NCI-H226 (cell line): ENCODE data around the gene RPP25L.

ENCODE experiments used
- DNase-seq: peaks from one replicate; pipeline ENCODE4 v3.0.0-alpha.2; 2015

Gene RPP25L

DNA sequence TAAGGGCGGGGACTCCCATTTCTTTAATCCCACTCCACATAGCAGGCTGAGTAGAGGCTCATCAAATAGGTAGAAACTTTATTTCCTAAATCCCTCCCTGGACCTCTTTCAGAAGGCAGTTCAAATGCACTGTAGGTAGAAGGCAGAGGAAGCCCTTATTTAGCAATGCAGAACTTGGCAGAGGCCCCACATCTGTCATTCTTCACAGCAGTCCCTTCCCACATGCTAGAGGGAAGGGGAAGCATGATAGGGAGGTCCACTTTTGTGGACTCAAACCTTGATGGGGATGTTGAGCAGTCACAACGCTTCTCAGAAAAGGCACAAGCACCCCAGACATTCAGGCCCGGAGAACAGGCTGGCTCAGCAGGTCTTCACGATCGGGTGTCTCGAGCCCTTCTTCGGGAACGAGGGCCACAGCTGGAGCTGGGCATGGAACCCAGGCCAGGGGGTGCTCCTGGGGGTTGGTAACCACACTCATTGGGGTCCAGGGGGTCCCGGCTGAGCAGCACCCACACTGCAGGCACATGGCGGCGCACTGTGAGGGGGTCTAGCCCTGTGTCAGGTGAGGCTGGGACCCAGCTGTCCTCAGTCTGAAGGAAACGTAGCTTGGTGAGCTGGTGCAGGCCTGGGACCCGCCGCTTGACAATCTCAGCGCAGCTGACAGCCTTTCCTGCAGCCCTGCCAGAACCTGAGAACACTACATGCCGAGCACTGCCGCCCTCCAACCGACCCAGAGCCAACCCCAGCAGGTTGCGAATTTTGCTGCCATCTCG lies 1.3 kb downstream of the RPP25L start:
- no peak for DNase-seq

DNA sequence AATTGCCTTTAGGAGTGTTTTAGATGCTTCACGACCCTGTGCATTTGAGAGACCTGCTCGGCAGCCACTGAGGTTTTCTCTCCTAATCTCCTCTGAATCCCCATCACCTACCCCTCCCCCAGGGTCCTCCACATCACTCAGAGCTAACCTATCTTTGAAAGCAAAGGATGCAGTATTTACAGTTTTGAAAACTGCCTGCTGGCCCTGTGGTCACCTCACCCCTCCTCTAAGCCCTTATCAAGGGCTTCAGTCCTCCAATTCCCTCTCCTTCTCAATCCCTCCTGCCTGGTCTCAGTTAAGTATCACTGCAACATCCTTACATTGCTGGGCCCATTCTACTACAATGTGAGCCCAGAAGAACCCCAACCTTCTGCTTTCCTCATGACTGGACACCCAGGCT lies 4.6 kb downstream of the RPP25L start:
- DNase-seq: no peak

DNA sequence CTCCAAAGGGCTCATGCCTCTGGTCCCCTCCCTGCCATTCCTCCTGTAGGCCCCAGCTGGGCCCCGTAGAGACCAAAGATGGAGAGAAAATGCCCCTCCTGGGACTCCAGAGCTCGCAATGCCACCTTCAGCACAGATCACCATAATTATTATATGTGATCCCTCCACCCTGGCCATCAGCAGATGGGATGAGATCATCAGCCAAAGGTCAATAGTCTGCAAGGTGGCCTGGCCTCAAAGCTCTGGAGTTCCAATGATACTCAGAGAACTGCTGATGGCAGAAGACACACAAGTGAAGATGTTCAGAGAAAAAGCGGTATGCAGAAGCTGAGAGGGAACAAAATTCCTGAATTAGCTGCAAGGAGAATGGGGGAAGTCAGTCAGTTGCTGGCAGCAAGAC lies 5.0 kb downstream of the RPP25L start:
- no peak for DNase-seq

DNA sequence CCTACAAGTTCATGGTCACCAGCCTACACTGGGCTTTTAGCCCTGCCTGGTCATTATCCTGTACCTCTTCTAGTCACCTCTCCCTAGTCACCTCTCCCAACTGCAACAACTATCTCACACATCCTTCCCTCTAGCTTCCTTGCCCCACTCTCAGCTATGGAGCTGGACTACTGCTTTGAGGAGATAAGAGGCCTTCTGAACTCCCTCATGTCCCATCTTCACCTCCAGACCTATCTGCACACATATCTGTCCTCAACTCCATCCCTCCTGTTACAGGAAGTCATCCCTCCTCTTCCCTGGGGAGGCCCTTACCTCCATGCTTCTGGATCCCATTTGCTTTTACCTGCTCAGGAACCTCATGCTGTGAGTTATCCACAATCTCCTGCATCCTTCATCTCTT lies 5.7 kb downstream of the RPP25L start:
- DNase-seq: no peak

DNA sequence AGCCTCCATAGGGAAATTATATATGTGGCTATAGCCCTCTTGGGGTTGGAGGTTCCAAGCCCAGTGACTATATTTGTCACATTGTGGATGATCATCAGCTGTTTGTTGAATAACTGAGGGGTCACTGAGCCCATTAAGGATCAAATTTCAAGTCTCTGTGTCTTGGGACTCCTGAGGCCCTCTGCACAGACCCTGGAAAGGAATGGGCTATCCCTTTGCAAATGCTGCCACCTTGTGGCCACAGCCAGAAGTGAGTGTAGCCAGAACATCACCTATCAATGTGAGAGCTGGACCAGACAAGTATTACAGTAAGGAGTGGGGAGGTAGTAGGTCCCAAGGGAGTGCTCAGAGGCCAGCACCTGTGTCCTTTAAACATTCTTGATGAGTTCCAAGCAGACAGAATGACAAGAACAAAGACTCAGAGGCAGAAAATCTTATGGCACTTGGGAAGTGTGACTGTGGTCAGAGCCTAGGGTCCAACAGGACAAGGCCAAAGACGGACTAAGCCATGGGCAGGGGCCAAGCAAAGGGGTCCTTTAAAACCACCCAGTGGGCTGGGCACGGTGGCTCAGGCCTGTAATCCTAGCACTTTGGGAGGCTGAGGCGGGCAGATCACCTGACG lies 8.2 kb downstream of the RPP25L start:
- DNase-seq: no peak

DNA sequence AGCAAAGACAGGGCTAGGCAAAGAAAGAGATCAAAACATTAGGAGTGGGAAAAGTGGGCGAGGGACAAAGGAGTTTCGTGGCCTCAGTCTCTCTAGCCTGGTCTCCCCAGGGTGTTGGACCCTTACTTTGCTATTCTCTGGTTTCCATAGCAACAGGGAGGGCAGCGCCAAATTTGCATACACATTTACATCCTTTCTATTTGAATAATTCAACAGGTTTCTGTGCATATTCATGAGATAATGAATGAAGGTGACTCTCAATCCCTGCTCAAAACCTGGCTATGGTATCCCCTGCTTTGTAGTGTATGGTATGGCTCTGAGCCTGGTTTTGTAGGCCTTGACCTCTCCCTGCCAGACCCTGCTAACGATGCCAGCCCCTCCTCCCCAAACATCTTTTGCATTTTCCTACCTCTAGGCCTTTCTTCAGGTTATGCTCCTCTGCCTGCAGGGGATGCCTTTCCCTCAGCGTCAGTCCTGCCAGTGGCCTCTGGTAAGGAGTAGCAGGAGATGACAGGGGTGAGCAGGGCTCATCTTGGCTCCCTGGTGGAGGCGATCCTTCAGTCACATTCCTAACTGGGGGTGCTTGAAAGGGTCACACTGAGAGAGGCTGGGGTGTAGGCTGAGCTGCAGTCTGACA lies 9.8 kb downstream of the RPP25L start:
- DNase-seq: no peak

DNA sequence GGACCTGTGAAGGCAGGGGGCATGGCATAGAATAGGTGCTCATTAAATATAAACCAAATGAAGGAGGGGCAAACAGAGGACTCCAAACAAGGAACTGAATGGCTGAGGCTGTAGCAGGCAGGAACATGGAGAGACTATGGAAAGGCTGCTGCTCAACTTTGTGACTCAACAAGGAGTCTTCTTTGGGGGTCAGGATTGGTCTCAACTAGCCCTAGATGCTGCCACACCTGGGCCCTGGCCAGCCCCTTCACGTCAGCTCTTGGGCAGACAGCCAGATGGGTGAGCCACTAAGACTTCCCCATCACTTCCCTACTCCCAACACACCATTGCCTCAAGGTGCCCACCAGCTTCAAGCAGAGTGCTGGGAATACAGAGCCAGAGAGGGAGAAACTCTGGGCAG lies 11.0 kb downstream of the RPP25L start:
- DNase-seq: no peak

DNA sequence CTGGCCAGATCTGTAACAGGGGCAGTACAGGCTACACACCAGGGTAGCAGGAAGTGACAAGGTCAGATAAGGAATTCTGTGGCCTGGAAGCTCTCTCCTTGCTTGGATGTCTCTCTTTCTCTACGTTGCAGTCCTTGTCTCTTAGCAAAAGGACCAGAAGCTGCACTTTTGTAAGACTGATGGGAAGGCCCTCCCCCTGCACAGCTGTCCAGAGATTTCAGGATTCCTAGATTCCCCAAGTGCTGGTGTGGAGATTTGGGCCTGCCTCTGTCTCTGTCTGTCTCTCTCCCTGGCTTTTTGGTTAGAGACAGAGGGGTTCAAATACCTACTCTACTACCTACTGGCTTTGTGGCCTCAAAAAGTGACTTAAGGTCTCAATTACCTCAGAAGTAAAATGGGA lies 12.4 kb downstream of the RPP25L start:
- no peak for DNase-seq

DNA sequence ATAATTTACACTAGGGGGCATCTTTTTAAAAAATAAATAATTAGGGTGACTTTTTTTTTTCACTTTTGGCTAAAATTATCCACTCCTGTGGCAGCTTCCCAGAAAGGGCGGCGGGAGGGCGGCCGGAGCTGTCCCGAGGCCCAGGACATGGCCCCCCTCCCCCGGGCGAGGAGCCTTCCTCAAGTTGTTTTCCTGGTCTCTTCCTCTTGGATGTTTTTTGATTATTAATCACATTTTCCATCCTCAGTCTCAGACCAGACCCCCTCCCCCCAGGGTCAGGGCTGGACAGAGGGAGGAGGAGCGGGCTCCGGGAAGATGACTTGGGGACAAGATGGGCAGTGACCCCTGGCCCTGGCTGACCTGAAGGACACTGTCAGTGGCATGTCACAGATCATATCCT lies 17.7 kb downstream of the RPP25L start:
- no peak for DNase-seq

DNA sequence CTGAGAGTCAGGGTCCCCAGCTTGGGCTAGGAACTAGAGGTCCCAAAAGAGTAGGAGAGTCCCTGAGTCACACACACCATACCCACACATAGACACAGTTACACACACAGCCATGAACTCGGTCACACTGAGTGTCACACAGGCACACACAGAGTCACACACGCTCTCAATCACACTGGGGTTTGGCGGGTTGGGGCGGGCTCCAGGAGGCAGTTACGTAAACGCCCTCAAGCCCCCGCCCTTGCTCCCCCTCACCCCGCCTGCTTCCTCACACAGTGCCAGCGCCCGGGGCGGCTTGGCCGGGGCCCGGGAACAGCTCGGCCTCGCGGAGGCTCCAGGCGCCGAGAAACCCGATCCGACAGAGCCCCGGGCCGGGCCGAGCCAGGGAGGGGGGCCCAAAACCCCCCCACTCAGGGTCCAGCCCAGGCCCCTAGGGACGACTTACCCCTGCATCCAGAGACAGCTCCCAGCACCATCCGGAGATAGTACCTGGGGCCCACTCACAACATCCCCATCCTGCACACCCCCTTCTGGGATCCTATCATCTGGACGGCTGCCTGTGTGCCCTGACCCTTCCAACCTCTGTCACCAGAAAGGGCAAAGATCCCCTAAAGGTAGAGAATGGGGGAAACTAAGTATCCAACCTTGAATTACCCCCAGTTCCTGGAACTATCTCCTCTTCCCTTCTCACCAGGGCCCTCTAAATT lies 18.8 kb downstream of the RPP25L start:
- DNase-seq: no peak

DNA sequence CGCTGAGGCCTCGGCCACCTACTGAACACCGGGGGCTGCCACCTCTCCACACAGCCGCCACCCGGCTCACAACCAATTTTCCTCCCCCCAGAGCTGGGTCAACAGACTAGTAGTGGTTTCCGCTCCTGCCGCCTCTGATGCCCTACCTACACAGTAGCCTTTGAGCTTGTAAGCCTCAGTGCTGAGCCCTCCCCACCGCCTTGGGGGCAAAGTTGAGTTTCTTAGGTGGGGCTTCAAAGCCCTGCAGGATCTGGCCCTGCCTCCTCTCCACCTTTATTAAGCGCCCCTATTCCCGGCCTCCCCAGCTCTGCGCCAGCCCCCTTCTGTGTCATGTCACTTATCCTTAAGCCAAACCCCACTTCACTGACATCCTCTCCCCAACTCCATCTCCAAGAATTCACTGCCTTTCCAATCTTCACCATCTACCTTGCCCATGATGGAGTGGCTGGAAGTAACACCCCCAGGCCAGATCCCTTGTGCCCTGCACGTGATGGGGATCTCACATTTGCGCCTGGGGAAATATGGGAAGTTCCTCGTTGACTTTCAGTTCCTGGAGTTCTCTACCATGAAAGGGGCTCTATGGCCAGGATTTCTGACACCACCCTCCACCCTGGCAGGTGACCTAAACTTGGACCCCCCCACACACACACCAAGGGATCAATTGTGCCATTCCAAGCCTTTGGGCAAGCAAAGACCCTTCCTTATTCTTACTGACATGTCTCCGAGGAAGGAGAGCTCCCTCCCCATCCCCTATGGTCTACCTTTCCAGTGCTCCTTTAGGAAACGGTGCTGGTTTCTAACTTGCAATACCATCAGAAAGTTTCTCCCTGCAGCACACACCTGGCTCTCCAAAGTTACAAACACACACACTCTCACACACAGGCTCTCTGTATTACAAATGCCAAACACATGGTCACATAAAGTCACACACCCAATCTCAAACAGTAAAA lies 19.7 kb downstream of the RPP25L start:
- DNase-seq: no peak

DNA sequence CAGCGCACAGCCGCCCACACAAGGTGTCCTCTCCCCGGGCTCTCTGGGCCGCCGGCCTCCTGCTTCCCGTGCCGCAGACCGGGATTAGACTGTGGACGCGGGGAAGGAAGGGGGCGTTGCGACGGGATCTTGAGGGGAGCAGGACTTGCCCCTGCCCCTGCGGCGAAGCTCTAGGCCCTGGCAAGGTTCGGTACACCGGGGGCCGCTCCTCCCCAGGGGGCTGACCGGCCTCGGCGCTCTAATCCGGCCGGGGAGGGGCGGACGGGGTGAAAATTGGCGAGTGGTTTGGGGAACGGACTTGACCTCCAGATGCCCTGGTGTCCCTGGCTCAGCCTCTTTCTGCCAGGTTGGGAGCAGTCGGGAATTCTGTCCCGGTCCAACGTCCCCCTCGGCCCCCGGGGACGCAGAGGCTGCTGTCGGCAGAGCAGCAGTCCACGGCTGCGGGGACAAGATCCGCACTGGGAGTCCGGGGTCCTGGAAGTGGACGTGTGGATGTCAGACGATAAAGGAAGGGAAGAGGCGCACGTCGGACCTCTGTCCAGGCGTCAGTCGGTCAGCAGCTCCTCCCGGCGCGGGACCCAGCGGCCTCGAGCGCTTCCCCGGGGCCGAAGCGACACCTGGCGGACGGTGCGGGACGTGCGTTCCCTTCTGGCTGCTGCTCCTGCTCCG lies 20.5 kb downstream of the RPP25L start:
- peak; percentile 29 for DNase-seq

DNA sequence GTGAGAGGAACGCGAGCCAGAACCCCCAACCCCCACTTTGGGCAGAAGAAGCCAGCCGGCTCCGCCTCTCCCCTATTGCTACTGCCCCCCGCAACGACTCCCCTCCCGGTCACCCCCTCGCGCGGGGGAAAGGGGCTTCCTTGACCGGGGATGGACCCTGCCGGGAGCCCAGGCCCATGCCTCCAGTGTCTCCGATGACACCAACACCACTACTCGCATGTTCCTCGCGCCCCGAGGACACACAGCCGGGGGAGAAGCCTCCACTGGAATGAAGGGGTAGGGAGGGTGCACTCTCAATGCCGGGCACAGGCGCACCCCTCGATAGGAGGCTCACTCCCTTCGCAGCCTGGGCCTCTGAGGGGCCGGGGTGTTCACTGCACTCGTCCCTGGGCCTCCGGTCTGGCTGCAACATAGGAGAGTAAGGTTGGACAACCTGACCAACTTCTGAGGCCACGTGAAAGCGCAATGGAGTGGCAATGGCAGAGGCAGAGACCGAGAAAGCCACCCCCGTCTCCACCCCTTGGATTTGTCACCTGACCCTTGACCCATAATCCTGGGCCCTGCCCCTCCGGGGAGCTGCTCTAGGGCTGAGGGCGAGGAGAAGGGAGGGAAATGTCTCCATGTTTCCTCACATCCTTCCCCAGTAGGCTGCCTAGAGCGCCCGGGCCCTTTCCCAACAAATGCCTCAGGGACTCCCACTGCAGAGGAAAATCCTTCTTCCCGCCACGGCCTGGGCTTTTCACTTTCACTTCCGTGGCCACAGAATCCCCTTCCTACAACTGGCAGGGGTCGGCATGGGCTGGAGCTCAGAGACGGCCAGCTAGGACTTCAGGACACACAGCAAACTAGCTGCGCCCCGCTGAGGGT lies 21.3 kb downstream of the RPP25L start:
- DNase-seq: no peak

DNA sequence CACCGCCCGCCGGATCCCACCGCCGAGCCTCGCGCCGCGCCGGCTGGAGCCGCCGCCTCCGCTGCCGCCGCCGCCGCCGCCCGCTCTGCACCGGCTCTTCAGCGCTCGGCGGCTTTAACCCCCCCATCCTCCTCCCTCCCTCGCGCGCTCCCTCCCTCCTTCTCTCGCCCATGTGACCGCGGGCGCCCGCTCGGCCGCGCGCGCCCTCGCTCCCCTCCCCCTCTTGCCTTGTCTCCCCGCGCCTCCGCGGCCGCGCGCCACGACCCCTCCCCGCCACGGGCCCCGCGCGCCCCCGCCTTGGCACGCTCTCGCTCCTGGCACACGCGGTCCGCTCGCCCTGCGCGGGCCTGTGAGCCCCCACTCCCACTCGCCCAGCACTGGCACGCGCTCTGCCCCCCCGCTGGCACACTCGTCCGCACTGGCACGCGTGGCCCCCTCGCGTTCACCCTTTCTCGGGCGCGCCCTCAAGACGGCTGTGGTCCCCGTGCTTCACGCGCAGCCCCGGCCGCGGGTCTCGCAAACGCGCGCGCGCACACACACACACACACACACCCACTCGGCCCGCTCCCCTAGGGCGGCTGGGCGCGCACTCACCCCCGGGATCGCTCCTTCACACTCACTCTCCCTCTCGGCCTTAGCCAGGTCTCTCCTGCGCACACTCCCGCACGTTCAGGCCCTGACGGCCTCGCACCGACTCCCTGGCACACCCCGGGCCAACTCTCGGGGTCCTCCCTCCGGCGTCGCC lies 22.1 kb downstream of the RPP25L start, which contains the start of gene CNTFR:
Gene CNTFR, minus strand, starts transcription at position 89 of the 745 bp plus-strand sequence. CDS start 20,743 bp downstream, outside the sequence.
- no peak for DNase-seq

DNA sequence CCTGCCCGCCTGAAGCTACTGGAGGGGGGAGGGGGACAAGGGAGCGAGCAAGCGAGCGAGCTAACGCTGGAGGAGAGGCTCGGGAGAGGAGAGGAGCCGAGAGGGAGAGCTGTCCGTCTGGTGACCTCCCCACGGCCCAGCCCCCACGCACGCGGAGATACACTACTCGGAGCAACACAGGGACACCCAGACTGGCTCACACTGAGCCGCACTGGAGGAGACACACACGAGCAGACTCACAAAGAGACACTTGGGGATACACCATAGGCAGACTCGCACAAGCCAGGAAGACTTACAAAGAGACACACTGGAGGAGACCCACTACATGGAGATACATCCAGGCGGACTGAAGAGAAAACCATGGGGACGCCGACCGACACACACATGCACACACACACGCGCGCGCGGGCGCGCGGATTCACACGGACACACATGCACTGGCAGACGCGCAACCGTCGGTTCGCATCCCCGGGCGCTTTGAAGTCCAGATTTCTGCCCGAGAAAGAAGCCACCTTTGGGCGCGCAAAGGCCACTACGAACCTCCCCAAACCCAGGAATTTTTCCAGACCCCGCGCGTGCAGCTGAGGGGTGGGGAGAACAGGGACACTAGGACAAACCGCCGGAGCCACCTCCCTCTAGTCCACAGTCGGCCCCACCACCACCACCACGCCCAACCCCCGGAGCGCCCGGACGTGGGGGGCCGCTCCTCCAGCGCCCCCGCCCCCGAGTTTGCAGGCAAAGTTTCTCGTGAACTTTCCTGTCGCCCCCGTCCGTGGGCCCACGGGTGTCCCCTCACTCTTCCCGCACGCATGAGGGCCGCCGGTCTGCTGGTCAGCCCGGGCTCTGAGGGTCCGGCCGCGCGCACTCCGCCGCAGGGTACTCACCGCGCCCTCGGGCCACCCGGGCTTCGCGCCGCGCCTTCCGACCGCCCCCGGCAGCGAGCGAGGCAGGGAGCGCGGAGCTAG lies 22.9 kb downstream of the RPP25L start:
- DNase-seq: no peak

DNA sequence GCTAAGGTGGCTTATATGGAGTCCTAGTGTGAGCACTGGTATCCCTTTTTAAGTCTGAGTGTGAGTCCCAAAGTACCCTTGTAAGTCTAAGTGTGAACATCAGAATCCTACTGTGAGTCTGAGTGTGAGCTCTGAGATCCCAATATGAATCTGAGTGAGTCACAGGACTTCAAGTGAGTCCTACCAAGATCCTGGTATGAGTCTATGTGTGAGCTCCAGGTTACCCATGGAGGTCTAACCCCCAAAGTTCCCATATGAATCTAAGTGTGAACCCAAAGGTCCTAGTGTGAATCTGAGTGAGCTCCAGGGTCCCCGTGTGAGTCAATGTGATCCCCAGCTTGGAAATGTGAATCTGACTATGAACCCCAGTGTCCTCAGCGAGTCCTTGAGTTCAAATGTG lies 24.6 kb downstream of the RPP25L start:
- DNase-seq: no peak

DNA sequence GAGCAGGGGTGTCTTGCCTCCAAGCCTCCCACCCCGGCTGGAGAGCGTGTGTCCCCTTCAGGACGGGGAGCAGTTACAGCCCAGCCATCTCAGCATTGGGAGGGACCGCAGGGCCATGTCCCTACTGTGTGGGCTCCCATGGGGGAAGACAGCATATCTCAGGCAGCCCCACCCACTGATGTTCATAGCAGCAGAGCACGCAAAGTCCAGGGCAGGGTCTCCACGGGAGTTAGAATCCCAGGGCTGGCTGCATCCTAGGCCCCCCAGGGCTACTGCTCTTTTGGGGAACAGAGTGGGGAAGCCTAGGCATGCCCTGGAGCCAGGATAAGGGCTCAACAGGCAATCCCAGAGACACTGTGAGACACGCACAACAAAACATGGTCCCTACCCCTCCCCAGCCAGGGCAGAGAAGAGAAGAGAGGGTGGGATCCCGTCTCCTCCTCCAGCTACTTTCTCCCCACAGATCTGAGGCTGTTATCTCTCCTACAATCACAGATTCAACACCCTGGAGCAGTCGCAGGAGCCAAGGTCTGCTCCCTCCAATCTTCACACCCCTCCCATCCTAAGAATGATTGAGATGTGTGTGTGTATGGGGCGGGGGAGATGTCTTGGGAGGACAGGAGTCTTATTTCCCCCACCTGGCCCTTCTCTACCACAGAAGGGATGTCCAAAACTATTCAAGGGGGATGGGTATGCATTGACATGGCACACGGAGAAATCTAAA lies 25.8 kb downstream of the RPP25L start:
- DNase-seq: no peak

DNA sequence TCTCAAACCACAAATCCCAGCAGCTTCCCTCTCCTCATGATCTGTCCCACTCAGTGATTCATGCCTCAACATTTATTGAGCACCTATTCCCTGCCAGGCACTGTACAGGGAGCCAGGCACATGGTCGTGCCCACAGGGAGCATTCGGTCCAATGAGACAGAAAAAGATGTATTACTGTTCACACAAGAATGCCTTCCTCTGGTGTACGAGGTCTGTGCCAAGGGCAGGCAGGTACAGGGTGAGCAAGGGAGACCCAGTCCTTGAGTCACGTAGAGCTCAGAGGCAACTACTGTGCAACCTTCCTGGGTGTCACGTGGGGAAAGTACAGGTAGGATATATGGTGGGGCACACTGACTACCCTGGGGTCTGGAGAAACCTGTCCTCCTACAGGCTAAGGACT lies 26.9 kb downstream of the RPP25L start:
- no peak for DNase-seq
